Activated CD4-positive, alpha-beta T cell treated with anti-CD3 and anti-CD28 coated beads, Interleukin-2, amount 10 ng/mL, durations not matched to agents 24 days and 14 days (primary cell): ENCODE results near the gene ARHGAP24. TPM values are rescaled to one million over a fixed set of nuclear protein-coding genes. Genes with fewer than 3 reads are reported as not detected.

Experiments
- DNase-seq: peaks from one replicate; pipeline ENCODE4 v3.0.0; 2022
- H3K27ac Mint-ChIP-seq: one replicate; pipeline ENCODE4 v1.8.0; 2022; ENCODE audit warnings: mild to moderate bottlenecking, mixed read lengths
- H3K27me3 Mint-ChIP-seq: one replicate; pipeline ENCODE4 v1.8.0; 2022; ENCODE audit warnings: mixed read lengths
- H3K36me3 Mint-ChIP-seq: one replicate; pipeline ENCODE4 v1.8.0; 2022; ENCODE audit warnings: low read depth, mild to moderate bottlenecking, mixed read lengths
- H3K4me1 Mint-ChIP-seq: one replicate; pipeline ENCODE4 v1.8.0; 2021; ENCODE audit warnings: mixed read lengths
- H3K4me3 Mint-ChIP-seq: one replicate; pipeline ENCODE4 v1.8.0; 2022; ENCODE audit warnings: mild to moderate bottlenecking, moderate library complexity, mixed read lengths
- H3K9me3 Mint-ChIP-seq: one replicate; pipeline ENCODE4 v1.8.0; 2021; ENCODE audit warnings: mixed read lengths
- intact Hi-C: fragments of 100-400 bp; cut with micrococcal nuclease; formaldehyde crosslinking; loops from one replicate; pipeline ENCODE4 v1.15.1; 2023
- total RNA-seq: library from RNA; stranded (reverse); gene quantifications from 2 replicates; pipeline ENCODE4 v1.2.3, GENCODE V29; 2022

Gene ARHGAP24
- total RNA-seq, 1 donor from 2014 or later: not detected

DNA sequence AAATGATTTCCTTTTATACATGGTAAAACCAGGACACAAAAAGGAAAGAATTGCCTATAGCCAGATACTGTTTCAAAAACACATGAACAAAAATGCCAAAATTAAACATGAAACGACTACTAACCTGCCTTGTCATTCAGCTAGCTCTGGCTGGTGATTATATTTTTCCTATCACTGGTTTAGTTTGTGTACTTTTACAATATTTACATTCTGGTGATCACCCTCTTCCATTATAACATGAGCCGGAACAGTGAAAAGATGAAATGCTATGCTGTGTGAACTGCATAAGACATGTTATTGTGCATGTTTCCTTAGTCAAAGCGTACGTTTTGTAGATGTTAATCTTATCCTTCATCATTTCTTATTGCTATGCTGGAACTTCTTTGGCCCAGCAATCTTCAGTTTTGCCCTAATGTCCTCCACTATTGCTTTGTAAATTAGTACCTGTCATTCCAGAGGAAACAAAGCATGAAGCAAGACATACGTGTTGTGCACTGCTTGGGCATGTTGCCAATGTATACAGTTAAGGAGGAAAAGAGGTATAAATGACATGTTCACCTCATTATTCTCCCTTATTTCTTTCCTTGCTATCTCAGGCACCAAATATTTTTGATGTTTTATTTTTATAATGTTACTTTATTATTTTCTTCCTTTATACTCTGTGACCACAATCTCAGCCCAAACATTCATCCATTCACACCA, 386.3 kb downstream of the ARHGAP24 start:
- Mint-ChIP-seq H3K9me3 (no peaks in the 10 kb centered on the region), H3K36me3 (no peaks in the 10 kb centered on the region), H3K4me3 (no peak overlapping the region), H3K27me3 (no peaks in the 10 kb centered on the region), H3K4me1 (no peaks in the 10 kb centered on the region), H3K27ac (no peak overlapping the region)
- intact Hi-C loops: no loop called here
- no peak for DNase-seq

DNA sequence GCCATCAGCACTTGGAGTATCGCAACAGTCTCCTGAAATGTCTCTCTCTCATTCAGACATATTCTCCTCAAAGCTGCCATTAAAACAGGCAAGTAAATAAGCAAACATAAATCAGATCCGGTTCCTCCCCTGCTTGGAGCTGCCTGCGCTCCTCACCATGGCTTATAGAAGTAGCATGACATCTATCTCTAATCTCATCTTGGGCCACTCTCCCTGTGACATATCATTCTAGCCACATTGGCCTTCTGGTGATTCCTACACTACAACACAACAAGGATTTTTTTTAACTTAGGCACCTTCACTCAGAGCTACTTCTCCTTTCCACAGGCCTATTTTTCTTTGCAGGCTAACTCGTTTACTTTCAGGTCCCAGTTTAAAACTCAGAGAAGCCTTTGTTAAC, 387.9 kb downstream of the ARHGAP24 start:
- intact Hi-C loops: no loop called here
- no peak overlapping the region for H3K27ac Mint-ChIP-seq
- no peak overlapping the region for H3K4me3 Mint-ChIP-seq
- H3K36me3 Mint-ChIP-seq: no peaks in the 10 kb centered on the region
- no peaks in the 10 kb centered on the region for H3K27me3 Mint-ChIP-seq
- no peaks in the 10 kb centered on the region for H3K4me1 Mint-ChIP-seq
- H3K9me3 Mint-ChIP-seq: no peaks in the 10 kb centered on the region
- DNase-seq: no peak

DNA sequence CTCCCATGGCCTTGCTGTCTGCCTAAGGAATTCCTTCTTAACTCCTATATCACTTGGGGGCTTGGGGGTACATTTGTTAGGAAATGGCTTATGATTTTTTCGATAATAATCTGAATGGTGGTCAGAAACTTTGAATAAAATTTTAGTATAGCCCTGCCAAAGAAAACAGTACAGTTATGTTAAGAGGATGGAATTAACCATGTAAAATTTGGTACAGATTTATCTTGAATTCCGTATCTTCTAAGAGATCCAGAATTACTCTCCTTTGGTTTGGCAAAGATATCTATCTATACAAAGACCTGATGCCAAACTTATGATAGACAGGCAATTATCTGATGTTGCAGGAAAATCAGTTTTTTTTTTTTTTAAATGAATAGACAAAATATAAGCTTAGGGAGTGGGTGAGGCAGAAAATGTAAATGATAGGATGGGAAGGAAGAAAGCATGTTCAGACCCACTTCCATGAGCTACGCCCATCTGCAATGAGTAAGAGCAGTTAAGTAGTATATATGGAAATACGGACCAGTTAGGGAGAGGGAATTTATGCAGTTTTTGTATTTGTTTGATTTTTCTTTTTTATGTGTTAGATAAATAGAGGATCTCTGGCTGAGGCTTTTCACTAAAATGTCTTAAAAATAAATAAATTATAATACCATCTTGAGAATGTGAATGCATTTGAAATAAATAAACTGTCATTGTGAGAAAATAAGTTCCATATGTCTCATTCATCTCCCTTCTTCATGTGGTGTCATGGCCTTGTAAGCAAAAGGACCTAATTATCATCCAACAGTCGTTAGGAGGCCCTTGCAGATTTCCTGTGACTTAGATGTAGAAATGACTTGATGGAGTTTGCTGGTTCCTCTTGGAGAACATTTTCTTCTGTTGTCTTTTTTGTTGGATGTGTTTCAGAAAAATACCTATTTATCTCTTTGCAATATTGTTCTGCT, 389.6 kb downstream of the ARHGAP24 start:
- DNase-seq: no peak
- intact Hi-C loops: no loop called here
- H3K36me3 Mint-ChIP-seq: no peaks in the 10 kb centered on the region
- H3K27me3 Mint-ChIP-seq: no peaks in the 10 kb centered on the region
- H3K4me3 Mint-ChIP-seq: no peak overlapping the region
- no peaks in the 10 kb centered on the region for H3K4me1 Mint-ChIP-seq
- H3K27ac Mint-ChIP-seq: no peak overlapping the region
- H3K9me3 Mint-ChIP-seq: no peaks in the 10 kb centered on the region

DNA sequence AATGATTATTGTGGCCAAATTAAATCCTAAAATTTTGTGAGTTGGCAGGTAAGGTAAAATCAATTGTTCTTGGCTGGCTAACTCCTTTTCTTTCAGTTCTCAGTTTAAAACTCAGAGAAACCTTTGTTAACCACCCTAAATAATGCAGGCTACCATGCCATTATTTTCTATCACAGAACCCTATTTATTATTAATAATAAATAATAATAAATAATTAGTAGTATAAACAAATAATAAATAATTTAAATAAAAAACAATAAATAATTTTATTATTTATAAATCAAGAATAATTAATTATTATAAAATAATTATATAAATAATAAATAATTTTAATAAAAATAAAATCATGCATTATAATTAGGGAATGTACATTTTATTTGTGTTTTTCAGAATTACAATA, 390.3 kb downstream of the ARHGAP24 start:
- no peaks in the 10 kb centered on the region for H3K4me1 Mint-ChIP-seq
- no peak overlapping the region for H3K4me3 Mint-ChIP-seq
- no peaks in the 10 kb centered on the region for H3K27me3 Mint-ChIP-seq
- H3K27ac Mint-ChIP-seq: no peak overlapping the region
- DNase-seq: no peak
- H3K9me3 Mint-ChIP-seq: no peaks in the 10 kb centered on the region
- H3K36me3 Mint-ChIP-seq: no peaks in the 10 kb centered on the region
- intact Hi-C loops: no loop called here

DNA sequence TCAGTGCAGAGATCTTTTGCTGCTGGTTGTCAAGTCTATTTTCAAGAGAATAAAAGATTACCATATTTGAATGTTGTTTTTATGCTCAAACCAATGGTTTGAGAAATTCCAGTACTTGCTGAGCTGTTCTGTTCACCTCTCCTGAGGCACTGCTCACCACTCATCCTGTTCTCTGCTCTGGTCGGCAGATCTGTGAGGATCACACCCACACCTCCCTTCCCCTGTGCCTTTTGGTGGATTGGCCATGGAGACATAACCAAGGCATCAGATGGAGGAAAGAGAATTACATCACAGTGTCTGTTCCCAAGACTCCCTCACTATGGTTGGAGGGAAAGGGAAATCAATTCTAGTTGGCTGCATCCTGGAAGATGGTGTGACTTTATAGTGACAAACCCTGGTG, 391.6 kb downstream of the ARHGAP24 start:
- H3K27me3 Mint-ChIP-seq: no peaks in the 10 kb centered on the region
- intact Hi-C loops: no loop called here
- H3K4me1 Mint-ChIP-seq: no peaks in the 10 kb centered on the region
- H3K27ac Mint-ChIP-seq: no peak overlapping the region
- H3K36me3 Mint-ChIP-seq: no peaks in the 10 kb centered on the region
- no peak overlapping the region for H3K4me3 Mint-ChIP-seq
- DNase-seq: no peak
- no peaks in the 10 kb centered on the region for H3K9me3 Mint-ChIP-seq

DNA sequence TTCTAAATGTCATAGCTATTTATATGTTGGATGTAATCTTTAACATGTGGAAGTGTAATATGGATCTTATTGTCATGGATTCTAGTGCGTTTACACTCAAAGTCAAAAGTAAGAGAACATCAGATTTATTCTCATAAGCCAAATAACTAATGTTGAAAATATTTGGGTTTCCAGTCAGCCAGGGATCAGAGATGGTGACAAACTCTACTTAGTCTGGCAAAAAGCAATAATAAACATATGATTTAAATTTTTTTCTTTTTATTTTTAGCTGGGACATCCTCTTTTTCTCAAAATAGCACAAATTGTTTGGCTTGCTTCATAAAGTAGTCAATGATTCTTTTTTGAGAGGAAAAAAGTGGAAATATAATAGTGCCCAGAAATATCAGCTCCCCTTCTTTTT, 392.3 kb downstream of the ARHGAP24 start:
- intact Hi-C loops: no loop called here
- H3K27ac Mint-ChIP-seq: no peak overlapping the region
- no peaks in the 10 kb centered on the region for H3K9me3 Mint-ChIP-seq
- no peaks in the 10 kb centered on the region for H3K36me3 Mint-ChIP-seq
- H3K27me3 Mint-ChIP-seq: no peaks in the 10 kb centered on the region
- H3K4me1 Mint-ChIP-seq: no peaks in the 10 kb centered on the region
- no peak for DNase-seq
- H3K4me3 Mint-ChIP-seq: no peak overlapping the region

DNA sequence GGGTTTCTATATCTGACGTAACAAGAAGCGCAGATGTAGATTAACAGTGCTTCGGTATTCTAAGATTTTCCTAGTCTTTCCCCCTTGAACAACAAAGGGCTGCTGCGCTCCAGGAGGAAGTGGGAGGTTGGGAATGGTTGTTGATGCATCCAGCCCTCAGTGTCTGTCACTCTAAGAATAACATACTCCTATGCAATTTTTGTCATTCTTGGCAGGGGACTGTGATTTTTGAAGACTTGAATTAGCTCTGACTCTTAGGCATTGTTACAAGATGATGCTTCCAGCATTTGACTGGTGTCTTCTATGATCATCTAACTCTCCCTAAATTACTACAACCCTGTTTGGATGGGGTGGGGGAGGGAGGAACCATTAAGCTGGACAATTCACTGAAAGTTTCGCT, 394.2 kb downstream of the ARHGAP24 start:
- intact Hi-C loops: no loop called here
- no peak for DNase-seq
- Mint-ChIP-seq H3K27me3 (no peaks in the 10 kb centered on the region), H3K4me1 (no peaks in the 10 kb centered on the region), H3K9me3 (no peaks in the 10 kb centered on the region), H3K4me3 (no peak overlapping the region), H3K36me3 (no peaks in the 10 kb centered on the region), H3K27ac (no peak overlapping the region)

DNA sequence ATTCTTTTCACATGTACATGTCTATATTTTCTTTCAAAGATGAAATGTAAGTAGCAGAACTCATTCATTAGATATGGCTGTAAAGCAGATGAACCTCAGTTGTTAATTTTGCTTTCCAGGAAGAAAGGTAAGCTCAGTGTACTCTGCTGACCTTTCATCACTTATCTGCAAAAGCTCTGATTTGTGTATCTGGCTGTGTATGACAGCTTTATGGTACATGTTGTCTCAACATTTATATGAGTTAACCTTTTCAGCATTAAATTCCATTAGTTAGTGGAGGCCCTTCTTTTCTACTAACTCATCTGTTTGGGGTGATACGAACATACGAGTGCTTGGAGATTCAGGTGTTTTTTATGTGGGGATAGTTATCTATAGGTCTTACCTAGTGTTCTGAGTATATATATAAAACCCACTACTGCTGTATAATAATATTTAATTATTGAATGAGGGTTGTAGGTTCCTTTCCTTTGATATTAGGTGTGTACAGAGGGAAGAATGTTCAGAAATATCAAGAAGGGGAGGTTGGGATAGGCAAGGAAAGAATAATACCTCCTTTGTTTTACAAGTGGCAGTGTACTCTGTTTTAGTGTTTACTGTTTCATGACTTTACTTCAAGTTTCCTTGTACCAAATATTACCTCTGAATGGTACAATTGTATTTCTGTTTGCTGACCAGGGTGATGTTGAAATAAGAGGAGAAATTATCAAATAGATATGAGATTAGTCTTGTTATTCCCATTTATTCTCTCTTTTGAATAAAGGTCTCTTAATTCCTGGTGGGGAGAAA, 395.5 kb downstream of the ARHGAP24 start:
- Mint-ChIP-seq H3K27me3 (no peaks in the 10 kb centered on the region), H3K4me1 (no peaks in the 10 kb centered on the region), H3K27ac (no peak overlapping the region), H3K9me3 (no peaks in the 10 kb centered on the region), H3K4me3 (no peak overlapping the region), H3K36me3 (no peaks in the 10 kb centered on the region)
- intact Hi-C loops: no loop called here
- no peak for DNase-seq

DNA sequence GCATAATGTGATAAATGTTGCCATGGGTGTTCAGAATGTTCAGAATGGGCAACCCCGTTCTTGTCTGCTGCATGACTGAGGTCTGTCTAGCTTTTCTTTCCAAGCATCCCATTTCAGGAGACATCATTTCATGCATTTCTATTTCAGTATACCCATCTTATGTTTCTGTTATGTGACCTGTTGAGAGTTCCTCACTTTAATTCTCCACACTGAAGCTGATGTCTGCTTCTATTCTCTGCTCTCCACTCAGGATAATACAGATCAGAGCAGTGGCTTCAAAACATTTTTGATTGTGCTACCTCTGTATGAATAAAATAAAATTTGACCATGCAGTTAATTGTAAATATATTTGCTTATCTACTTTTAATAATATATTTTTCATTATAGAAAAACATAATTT, 398.6 kb downstream of the ARHGAP24 start:
- Mint-ChIP-seq H3K27ac (no peak overlapping the region), H3K27me3 (no peaks in the 10 kb centered on the region)

DNA sequence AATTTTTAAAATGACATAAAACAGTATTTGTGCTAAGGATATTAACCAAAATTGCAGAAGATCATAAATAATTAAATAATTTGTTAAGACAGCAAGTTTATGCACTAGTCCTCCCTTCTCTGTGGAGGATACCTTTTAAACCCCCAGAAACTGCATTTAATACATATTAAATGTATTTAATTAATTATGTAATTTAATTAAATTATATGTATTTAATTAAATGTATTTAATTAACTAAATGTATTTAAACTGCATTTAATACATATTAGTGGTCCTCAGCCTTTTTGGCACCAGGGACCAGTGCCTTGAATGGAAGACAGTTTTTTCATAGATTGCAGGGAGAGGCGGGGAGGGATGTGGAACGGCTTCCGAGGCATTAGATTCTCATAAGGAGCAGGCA, 404.6 kb downstream of the ARHGAP24 start:
- Mint-ChIP-seq H3K4me3 (no peak overlapping the region), H3K9me3 (no peaks in the 10 kb centered on the region), H3K27me3 (no peaks in the 10 kb centered on the region), H3K36me3 (no peaks in the 10 kb centered on the region), H3K27ac (no peak overlapping the region), H3K4me1 (no peaks in the 10 kb centered on the region)
- DNase-seq: no peak
- intact Hi-C loops: no loop called here

More for the DNA sequence above, 398.6 kb downstream of the ARHGAP24 start:
- Mint-ChIP-seq H3K4me1 (no peaks in the 10 kb centered on the region), H3K36me3 (no peaks in the 10 kb centered on the region), H3K4me3 (no peak overlapping the region), H3K9me3 (no peaks in the 10 kb centered on the region)
- no peak for DNase-seq
- intact Hi-C loops: no loop called here

DNA sequence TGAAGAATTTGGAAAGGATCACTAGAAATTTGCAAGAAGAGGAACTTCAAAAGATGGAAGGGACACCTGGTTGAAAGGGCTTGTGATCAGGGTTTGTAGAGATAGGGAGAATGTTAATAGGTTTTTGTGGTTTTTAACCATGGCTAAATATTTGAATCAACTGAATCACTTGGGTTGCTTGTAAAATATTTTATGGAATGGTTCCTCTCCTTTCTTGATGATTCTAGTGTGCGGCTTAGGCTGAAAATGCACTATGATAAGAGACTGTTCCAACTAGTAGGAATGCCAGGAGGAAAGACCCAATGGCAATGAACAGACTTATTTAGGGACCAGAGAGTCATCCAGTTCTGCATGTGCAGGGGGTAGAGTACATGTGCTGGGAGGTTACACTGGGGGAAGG, 408.2 kb downstream of the ARHGAP24 start:
- H3K27ac Mint-ChIP-seq: no peak overlapping the region
- no peaks in the 10 kb centered on the region for H3K36me3 Mint-ChIP-seq
- intact Hi-C loops: no loop called here
- H3K27me3 Mint-ChIP-seq: no peaks in the 10 kb centered on the region
- H3K9me3 Mint-ChIP-seq: no peaks in the 10 kb centered on the region
- no peaks in the 10 kb centered on the region for H3K4me1 Mint-ChIP-seq
- H3K4me3 Mint-ChIP-seq: no peak overlapping the region
- DNase-seq: no peak

DNA sequence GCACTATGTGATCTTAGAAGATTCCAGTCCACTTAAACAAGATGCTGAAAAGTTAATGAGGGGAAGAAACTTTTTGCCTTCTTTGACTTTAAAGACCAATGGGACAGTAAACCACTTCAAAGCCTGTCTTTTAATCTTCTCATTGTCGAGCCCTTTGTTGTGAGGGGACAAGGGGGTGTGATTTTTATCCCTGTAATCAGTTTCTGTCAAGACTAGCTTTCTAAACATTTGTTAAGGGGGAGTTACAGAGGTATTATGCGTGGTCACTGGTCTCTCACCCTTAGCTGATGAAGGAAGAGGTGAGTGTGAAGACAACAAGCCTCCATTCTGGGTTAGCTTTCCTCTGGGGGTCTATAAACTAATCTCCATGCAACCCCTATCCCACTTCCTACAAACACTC, 409.3 kb downstream of the ARHGAP24 start:
- intact Hi-C loops: no loop called here
- H3K9me3 Mint-ChIP-seq: no peaks in the 10 kb centered on the region
- no peak overlapping the region for H3K4me3 Mint-ChIP-seq
- H3K36me3 Mint-ChIP-seq: no peaks in the 10 kb centered on the region
- no peaks in the 10 kb centered on the region for H3K27me3 Mint-ChIP-seq
- no peaks in the 10 kb centered on the region for H3K4me1 Mint-ChIP-seq
- no peak for DNase-seq
- no peak overlapping the region for H3K27ac Mint-ChIP-seq

DNA sequence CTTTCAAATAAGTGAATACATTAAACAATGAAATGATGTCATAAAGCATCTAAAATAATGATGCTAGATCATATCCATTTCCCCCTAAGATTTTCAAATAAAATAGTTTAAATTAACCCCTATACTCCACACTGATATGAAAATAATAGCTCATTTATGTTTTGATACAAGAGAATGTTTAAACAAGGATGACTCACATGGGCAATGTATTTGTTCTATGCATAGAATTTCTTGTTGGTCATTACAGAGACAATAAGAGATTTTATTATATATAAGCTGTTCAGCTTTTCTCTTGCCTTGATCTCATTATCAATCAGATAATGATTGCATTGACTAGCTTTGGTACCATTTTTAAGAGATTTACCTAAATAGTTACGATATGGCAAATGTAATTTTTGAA, 411.7 kb downstream of the ARHGAP24 start:
- no peaks in the 10 kb centered on the region for H3K27me3 Mint-ChIP-seq

DNA sequence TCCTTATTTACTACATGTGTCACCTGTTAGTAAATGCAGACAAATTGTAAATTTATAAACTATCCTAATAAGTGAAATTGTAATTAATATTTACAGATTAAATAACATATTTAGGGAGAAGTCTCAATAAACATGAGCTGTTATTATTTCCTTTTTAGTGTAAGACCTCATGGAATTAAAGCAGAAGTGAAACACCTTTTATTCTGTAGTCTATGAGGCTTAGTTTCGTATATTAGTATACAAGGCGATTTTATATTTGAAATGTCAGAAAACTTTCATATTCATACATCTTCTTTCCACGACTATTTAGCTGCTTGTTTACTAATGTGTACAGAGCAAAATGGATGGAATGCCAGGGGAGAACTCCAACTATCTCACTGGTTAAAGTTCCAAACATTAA, 414.4 kb downstream of the ARHGAP24 start:
- no peaks in the 10 kb centered on the region for H3K27me3 Mint-ChIP-seq
- no peak overlapping the region for H3K27ac Mint-ChIP-seq
- H3K4me1 Mint-ChIP-seq: no peaks in the 10 kb centered on the region
- H3K9me3 Mint-ChIP-seq: no peaks in the 10 kb centered on the region
- H3K4me3 Mint-ChIP-seq: no peak overlapping the region
- no peaks in the 10 kb centered on the region for H3K36me3 Mint-ChIP-seq
- intact Hi-C loops: no loop called here
- DNase-seq: no peak

More for the DNA sequence above, 411.7 kb downstream of the ARHGAP24 start:
- Mint-ChIP-seq H3K4me1 (no peaks in the 10 kb centered on the region), H3K4me3 (no peak overlapping the region), H3K9me3 (no peaks in the 10 kb centered on the region), H3K36me3 (no peaks in the 10 kb centered on the region), H3K27ac (no peak overlapping the region)
- intact Hi-C loops: no loop called here
- DNase-seq: no peak
